NCI-H748 (cell line): ENCODE results near the gene ZNF217.
"Not testable (repeated sequence)": the region's sequence is repeated elsewhere in the genome, so short reads cannot be mapped to it uniquely, and the experiment has no call there.

Experiments
- DNase-seq: peaks from one replicate; lab custom pipeline; 2025; ENCODE audit not compliant: unreplicated experiment; lab: John Stamatoyannopoulos, UW

The ZNF217 gene

DNA sequence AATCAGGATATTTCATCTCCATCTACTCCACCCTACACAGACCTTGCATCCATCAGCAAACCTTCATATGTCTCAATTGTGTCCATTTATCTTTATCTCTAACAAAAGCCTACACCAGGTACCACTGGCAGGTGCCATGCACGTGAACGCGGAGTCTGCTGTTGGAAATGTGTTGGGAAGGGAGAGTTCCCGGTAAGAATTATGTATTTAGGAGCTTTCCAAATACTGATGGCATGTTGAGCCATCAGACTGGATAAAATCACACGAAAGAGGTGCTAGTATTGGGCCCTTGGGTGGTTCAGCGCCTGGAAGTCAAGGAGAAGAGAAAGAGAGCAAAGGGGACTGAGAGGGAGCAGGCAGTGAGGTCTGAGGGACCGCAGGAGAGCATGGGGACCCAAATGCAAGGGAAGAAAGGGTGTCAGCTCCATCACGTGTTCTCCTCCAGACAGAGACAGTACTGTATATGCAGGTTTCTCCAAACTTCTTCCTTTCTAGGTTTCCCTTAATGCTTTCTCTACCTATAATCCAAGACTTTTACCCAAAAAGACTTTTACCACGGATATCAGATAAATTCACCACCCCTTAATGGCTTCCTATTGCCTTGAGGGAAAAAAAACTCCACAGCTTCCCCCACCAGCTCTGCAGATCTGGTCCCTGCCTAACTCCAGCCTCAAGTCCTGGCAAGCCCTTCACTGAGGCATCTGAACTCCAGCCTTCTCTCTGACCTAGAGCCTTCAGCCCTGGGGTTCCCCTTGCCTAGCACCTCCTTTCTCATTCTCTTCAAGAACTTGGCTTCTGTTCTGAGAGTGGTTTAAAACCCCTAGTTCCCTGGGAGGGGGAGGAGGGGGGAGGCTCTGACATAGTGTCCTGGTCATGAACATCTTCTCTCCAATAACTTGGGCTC is 4.8 kb upstream of the ZNF217 start:
- no peak for DNase-seq

DNA sequence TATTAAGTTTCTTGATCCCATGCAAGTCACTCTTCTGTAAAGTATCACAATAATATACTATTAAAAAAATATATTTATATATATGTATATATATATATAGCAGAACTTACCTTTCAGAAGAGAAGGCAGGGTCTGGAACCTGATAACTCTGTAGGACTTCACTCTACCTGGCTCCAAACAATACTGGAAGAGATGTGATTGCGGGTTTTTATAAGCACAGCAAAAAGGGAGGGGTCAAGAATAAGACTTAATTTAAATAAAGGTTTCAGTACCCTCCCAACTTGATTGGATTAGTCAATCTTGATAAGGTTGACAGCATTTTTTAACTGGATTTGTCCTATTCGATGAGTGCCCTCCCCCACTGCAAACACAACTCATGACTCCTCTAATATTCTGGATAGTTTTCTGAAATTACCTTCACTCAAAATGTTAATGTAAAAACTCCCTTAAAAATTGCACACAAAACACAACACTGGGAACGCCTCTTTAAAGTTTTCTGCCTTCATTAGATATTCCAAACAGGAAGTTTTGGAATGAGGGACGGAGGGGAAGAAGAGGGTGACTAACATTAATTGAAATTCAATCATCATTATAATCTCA is 4.0 kb upstream of the ZNF217 start:
- no peak for DNase-seq

DNA sequence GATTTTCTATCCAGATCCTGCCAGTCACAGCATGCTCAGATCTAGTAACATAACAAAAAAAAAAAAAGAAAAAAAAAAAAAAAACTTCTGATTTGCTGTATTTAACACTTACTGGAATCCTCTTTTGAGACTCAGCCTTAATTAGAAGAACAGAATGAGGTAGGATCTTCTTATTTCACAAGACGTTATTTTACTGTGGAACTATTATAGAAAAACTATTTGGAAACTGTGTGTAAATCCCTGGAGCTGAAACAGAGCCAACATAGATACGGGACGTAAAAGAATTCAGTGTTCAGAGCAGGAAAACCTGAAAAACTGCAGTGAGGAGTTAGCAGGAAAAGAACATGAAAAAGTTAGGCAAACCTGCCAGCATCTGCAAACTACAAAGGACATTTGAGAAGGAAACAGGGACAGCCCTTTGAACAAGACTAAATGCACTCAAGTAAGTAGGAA is 3.4 kb upstream of the ZNF217 start:
- DNase-seq = no peak

DNA sequence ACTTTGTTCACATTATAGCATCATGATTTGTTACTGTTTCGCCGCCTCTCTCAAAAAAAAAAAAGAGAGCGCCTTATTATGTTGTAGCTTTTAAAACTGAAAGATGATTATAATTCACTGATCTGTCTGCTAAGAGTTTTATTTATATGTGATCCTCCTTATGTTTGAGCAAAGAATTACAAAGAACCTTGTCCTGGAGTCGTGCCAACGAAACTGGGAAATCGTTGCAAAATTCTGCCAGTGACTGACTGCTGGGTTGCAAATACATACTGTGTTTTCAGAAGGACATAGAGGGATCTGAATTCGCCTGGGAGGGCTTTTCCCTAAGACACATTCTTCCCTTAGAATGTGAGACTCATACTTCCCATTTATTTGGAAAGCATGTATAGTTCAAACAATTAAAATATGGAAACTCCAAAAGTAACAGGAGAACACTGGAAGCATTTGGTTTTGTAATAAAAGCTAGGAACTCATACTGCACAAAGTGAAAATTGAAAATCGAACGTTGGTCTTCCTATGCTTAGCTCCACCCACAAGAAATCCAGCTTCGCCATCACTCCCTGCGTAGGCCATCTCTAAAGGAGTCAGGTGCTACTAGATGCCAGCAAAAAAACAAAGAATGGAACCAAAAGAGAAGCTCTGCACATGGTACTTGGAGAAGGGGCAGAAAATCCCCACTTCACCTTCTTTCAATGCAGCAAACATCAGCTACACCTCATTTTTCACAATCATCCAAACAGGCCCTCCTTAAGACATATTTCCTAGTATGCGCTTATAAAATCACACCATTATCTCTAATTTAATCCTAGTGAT is 2.8 kb upstream of the ZNF217 start:
- DNase-seq = not testable (repeated sequence)

DNA sequence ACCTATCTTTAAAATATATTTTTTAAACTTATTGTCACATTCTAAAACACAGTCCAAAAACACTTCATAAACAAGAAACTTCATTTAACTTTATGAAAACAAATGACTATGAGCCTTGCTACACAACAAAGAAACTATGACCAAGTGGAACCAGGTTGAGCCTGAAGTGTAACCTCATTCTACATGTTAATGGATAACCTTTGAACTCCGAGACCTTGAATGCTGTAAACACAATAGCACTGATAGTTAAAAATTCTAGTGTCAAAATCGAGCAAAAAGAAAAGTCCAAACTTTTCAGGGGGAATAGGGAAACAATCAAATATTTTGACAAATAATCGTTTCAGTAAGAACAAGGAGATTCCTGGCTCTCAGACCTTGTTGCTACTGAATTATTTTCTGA is 2.1 kb upstream of the ZNF217 start:
- not testable (repeated sequence) for DNase-seq

DNA sequence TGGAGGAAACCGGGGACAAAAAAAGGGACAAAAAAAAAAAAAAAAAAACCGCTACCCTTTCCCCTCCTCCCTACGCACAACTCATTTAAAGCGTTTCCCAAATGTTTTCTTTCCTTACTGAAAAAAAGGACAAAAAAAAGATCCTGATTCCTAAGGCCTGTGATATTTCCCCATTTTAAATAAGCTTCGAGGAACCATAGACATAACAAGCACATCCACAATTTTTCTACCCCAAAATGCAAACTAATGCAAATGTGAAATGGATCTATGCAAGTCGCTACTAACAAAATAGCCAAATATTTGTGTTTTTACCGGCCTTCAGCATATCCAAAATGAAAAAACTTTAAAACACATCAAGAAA is 1.4 kb upstream of the ZNF217 start:
- DNase-seq = no peak

DNA sequence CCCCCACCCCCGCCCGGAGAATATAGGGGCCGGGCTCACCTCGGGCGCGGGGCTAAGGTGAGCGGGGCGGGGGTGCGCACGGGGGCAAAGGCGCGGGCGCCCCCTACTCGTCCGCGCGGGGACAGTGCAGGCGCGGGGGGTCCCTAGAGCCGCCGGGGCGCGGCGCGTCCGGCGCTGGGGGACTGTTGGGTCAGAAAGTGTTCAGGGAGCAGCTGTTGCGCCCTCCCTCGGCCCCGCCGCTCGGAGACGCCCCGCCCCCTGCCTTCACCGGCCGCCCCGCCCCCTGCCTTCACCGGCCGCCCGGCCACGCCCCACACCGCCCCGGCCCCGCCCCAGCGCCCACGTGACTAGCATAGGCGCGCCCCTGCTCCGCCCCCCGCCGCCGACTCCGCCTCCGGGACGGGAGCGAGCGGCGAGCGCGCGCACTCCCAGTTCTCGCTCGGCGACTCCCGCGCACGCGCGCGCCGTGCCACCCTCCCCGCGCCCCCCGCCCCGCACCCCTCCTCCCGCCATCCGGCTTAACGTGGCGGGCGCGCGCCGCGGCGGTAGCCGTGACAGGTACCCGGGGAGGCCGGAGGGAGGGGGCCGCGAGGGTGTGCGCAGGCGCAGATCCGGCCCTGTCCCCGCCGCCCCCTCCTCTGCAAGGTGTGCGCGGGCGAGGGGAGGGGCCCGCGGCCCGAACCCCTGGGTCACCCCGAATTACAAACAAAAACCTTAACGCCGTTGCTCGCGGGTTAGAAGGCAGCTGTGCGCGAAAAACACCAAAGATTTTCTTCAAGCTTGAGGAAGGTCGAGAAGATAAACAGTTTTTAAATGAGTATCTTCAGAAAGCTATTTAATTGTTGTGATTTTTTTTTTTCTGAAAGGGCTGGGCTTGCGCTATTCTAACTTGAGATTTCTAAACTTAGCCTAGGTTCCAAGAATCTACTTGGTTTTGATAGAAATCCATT is 704 bp upstream of the ZNF217 start:
- DNase-seq = peak; percentile 87

DNA sequence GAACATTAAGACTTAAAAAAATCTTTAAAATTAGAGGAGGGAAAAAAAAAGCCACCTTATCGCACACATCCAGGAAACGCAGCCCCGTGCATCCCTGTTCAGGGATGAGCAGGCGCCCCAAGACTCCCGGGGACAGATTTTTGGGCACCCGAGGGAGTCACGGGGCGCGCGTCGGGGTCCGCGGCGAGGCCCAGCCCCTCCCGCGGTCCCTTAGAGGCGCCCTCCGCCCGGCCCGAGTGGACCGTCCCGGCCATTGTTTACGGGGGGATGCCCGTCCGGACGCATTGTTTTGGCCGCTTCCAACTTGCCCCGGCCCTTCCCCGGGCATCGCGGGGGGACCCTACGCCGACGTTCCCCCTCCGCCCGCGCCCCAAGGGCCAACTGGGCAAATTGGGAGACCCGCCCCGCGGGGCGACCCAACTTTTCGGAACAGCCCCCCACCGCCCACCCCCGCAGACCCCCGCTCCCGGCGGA is 610 bp downstream of the ZNF217 start:
- DNase-seq = no peak

DNA sequence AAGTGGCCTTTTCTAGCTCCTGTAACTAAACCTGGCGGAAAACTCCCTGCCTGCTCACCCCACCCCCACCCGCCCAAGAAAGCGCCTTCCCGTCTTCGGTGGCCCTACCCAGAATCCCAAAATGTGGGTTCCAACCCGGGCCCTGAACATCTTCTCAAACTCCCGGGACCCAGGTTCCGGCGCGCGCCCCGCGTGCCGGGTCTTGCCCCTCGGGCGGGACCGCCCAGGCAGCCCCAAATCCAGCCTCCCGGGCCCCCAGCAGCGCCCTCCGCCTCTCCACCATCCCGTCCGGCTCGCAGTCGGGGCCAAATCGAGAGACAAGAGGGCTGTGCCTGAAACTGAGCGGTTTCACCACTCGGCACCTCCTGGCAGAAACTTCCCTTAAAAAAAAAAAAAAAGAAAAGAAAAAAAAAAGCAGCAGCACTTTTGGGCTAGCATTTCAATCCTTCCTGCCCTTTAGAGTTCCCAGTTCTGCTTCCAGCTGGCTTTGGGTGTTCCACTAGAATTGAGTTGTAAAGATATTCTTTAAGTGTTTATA is 1.1 kb downstream of the ZNF217 start:
- not testable (repeated sequence) for DNase-seq

DNA sequence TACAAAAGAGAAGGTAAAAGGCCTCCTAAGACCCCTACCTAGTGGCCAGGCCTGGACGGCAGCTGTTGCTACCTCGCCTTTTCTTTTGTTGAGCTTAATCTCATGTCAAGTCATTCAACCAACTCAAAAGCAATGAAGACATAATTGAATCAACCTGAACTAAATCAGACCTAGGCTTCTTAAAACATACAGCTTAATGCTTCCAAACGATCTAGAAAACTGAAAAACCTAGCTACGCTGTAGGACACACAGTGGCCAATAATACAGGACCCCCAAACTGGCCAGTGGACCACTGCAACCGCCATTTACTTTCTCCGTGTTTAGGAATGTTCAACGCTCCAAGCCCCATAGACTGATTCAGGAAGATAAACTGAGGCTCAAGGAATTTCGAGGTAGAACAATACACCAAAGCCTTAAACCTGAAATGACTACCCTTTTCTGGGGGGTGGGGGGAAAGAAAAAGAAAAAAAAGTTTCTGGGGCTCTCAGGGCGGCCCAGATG is 1.6 kb downstream of the ZNF217 start:
- DNase-seq = not testable (repeated sequence)

DNA sequence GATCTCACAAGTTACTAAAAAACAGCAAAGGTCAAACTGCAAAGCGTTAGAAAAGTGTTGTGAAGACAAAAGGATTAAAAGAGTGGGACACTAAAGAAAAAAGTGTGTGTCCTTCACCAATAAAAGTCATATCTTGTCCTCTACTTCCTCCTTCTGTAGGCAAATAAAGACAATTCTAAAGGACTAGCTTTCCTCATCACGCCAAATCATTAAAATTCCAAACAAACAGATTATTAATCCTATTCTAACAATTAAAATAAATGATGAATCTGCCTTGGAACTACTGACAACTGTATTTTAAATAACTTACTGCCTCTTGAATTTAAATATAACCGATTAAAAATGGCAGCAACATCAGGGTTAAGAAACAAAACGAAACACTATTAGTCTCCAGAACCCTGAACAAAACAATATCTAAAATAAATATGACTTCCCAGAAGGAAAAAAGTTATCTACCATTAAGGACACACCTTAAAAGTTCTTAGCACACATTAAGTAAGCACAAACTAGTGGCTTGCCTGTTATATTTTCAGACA is 2.4 kb downstream of the ZNF217 start:
- DNase-seq = not testable (repeated sequence)

DNA sequence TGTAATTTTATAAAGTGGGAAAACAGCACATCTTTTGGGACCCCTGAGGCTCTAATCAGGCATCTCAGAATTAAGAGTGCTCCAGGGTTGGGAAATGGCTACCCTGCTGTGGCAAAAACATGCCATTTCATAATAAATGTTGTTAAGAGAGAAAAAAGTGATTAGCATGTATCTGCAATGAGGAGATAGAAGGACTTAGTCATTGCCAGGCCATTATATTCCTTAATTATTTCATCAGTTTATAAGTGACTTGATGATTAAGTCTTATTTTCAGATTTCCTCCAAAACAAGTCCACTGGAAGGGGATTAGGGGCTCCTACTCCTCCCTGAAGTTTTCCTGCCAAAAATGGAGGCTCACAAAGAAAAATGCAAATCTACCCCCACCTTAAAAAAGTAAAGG is 3.0 kb downstream of the ZNF217 start:
- DNase-seq = not testable (repeated sequence)

DNA sequence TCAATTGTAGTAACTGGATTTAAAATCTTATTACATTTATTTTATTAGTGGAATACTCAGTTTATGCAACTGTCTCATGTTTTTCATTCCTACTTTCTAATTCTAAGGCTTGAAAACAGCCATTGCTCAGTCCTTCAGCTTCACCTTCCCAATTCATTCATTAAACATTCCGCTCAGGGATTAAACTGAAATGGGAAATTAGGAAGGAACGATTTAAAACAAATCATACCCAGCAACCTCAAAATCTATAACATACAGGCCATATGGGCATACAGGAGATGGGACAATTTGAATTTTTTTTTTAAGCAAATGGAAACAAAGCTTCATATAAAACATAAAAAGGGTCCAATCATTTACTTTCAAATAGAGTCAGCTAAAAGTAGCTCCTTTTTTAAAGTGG is 3.5 kb downstream of the ZNF217 start:
- not testable (repeated sequence) for DNase-seq

DNA sequence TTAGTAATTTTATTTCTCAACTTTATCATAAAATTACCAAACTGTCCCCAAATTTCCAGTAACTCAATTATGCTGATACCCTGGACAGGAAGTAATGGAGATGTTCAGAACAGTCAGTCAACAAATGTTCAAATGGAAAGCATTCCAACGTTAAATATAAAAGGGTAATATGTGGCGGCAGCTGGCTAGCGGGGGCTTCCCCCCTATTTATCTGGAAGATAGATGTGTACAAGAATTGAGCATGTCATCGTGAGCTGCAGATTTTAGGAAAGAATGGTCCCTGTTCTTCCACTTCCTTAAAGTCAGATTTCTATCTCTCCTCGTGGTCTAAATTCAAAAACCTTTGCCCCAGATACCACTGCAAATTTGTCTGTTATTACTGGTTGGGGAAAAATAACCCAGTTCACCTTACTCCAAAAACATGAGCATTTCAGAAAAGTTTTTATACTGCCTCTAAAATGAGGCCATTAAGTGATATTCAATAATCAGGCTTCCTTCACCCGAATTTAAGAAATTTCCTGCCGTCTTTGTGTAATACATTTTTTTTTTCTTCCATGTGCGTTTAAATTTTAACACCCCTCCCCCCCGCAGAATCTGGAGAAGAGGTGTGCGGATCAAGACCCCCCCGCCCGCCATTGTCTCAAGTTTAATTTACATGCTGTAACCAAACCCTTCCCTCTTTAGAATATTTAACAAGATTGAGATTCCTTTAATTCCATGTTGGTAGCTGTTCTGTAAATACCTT is 4.1 kb downstream of the ZNF217 start:
- not testable (repeated sequence) for DNase-seq

DNA sequence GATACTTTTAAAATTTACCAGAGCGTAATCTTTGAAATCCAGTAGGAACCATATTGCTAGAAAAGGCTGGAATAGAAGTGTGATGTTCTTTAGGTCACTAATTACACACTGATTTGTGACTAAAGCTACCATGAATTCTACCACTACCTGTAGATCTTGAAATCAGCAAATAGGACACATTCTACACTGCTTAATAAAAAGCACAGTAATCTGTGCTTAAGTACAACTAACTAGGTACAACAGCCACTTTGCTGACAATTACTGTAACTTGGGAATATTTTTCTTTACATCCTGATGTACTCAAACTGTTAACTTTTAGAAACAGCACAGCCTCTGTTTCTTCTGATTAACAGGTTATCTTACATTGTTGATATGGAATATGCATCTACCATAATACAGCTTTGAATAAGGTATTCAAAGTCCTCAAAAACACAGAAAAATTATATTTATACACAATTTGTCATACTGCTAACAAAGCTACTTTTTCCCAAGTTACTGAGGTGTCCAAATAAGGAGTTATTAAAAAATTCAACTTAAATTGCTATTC is 6.4 kb downstream of the ZNF217 start:
- not testable (repeated sequence) for DNase-seq

DNA sequence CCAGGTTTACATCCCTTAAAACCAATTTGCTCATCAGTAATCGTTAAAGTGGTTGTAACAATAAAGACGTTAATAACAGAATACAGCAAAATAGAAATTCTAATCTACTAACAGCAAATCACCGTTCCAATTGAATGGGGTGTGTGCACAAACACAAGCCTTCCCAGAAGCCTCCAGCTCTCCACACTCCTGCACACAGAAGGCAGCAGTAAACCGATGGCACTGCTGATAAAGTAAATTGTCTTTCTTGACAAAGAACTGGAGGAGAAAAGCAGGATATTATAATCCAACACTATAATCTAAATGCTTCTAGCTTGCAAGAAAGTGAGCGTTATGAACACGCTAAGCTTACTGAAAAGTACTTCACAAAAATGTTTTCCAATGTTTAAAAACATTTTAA is 7.0 kb downstream of the ZNF217 start:
- DNase-seq = no peak

DNA sequence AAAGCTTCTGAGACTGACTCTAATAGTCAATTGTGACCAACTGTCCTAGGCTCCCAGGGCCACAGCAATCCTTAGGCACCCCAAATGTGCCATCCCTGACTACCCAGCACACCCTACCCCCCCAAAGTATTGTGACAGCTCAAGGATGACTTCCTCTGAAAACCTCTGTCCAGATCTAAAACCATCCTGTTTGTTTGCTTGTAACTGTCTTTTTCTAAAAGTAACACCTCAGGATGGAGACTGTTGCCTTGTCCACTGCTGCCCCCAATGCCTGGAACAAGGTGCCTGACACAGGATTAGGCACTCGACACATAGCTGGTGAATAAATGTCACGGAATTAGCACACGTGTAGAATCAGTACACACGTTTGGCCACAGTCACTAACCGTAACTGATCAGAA is 7.7 kb downstream of the ZNF217 start:
- DNase-seq = not testable (repeated sequence)

DNA sequence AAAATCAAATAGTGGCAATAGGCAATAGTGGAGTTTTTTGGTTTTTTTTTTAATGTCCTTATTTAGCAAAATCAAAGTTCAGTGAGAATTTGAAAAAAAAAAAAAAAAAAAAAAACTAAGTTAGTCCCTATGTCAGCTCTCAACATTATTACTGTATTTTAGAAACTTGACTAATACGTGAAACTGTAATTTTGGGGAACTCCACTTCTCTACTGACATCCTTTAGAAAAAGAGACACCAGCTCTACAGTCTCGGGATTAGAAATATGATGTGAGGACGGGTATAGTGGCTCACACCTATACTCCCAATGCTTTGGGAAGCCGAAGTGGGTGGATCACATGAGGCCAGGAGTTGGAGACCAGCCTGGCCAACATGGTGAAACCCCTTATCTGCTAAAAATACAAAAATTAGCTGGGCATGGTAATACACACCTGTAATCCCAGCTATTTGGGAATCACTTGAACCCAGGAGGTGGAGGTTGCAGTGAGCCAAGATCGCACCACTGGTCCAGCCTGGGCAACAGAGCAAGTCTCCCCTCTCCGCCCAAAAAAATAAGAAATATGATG is 8.6 kb downstream of the ZNF217 start:
- not testable (repeated sequence) for DNase-seq
